Activated T-cell treated with anti-CD3 and anti-CD28 coated beads for 4 hours (primary cell): ENCODE results near the gene SLC23A1.
"Not testable (repeated sequence)": the region's sequence is repeated elsewhere in the genome, so short reads cannot be mapped to it uniquely, and the experiment has no call there.

Experiments
- DNase-seq: peaks from one replicate; pipeline ENCODE4 v3.0.0-alpha.2; 2020

The SLC23A1 gene

DNA sequence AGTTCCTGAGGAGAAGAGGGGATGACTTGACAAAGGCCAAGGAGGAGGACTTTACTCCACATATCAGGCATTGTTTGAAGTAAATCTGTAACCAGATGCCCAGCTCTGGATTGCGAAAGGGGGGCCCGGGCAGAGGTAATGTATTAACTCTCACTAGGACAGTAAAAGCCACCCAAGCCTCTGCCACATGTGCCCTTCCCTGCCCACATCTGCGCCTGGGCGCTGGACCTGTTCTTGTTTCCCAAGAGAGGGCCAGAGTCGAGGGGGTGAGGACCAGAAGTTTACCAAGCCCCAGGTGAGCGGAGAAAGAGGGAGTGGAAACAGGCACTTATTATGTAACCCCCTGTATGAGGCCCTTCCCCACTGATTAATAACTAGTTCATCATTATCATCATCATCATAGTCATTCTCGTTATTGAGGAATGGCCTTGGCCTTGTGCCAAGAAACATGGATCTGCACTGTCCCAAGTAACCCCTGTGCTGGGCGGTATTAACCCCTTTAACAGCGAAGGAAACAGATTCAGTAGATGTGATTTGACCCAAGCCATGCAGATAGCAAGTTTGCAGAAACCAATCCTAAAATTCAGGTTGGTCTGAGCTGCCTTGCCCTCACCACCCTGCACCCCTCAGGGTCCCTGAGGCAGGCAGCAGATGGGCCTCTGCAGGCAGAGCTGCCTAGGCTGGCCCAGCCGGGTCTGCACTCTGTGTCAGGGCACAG is at the start of gene SLC23A1:
Gene SLC23A1 (minus strand): TSS at position 23 of the 718 bp plus-strand sequence. CDS start 44 bp downstream, outside the sequence.
- DNase-seq, result no peak

DNA sequence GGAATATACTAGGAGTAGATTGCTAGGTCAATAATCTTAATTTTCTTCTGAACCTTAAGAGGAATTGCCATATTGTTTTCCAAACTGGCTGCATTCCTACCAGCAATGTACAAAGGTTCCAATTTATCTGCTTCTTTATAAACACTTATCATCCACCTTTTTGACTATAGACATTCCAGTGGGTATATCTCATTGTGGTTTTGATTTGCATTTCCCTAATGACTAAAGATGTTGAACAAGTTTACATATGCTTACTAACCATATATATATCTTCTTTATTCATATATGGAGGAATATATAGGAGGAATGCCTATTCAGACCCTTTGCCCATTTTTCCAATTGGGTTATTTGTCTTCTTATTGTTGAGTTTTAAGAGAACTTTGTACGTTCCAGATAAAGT is 48.6 kb upstream of the SLC23A1 start:
- no peak for DNase-seq

DNA sequence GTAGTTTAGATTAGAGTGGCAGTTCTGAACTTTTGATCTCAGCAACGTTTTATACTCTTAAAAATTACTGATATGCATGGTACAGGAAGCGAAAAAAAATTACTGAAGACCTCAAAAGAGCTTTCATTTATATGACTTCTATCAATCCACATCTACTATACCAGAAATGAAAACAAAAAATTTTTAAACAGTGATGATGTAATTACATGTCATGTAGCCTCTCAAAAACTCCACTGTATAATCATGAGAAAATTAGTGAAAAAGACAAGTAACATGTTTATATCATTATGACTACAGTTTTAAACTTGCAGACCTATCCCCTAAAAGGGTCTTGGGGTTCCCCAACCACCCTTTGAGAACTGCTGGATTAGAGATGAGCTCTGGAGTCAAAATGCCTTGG is 46.9 kb upstream of the SLC23A1 start:
- no peak for DNase-seq

DNA sequence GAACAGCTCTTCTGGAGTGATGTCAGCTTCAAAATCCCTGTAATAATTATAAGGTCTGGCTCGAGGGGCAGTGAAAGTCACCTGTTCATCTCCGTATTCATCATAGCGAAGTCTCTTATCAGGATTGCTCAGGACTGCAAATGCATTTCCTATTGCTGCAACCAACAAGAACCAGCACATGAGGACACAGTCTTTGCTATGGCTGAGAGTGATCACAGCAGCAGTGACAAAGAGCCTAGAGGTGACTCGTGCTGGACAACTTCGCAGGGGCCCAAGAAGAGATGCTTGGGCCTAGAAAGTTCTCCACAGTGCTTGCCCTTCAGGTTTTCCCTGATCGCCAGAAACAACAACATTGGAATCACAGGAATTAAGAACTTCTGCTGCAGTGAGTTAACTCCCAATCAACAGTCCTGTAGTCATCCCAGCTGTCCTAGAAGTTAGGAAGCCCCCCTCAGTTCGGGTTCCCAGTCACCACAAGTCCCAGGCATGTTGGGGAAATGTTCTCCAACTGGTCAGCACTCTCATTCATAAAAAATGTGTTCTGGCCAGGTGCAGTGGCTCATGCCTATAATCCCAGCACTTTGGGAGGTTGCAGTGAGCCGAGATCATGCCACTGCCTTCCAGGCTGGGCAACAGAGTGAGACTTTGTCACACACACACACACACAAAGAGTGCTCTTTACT is 43.2 kb upstream of the SLC23A1 start:
- no peak for DNase-seq

DNA sequence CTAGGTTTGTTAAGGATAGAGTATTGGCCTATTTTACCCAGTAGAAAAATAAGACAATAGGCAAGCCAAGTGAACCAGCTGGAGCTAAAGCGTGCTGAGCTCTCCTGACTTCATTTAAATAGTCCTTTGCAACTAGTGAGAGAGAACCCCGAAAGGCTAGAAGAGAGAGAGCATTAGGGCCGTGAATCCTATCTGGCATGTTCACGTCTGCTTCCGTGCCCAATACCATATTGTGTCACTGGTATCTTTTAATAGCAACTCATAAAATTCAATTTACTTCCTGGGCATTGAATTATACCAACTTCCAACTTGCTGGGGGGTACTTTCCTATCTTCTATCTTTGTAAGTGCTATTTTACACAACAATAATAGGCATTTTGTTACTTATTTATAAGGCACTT is 42.4 kb upstream of the SLC23A1 start:
- no peak for DNase-seq

DNA sequence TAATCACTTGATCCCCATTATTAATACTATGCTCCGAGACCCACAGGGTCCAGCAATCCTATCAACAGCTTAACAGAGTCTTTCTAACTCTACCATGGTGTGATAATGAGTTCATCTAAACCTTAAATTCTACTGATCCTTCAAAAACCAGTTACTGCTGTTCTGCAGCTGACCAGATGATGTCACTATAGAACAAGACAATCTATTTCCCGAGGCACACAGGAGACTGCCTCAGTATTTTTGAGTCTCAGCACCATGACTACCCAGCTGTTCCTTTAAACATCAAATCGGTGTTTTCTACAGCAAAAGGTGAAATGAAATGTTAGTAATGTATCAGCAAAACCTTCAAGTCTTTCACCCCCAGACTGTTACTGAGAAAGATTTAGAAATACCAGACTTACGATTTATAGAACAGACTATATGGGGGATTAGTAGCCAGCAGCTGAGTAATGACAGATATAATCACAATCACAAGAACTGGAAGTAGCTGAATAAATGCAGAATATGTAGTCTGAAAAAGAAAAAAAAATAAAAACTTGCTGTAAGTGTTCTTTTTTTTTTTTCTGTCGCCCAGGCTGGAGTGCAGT is 39.3 kb upstream of the SLC23A1 start:
- DNase-seq, result peak; percentile 52

DNA sequence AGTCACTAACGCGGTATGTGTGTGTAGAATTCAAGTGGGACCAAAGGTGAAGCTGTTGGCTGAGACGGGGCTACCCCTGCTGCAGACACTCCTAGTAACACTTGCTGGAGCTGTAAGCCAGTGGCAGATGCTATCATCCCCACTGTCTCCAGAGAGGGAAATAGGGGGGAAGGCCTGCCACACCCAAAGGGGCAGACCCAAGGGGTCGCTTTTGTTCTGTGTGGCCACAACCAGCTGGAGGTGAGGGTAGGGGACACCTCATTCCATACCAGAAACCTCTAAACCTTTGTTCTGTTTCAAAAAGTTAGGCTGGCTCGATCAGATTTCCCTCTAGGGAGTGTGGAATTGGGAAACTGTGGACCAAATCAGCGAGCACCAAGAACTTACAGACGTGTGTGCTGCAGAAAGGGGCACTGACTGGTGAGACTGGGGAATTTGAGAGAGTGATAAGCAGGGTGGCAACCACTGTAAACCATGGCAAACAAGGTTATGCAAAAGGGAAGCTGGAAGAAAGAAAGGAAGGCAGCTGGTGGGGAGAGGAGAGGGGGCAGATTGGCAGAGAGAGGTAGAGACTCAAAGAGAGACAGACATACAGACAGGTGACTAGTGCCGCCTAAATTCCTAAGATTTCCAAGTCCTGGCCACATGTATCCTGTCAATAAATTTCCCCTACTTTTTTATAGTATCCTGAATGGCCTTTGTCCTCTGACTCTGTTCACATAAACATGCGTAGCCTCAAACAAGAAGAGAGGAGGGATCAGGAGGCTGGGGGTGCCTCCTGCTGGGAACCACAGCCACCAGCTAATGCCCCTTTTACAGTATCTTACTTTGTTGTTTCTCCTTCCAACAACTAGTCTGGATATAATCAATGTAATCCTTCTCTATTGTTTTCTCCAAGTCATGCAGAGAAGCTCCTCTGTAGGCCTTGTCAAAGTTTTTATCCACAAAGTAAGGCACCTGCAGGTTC is 36.4 kb upstream of the SLC23A1 start:
- DNase-seq, result no peak

DNA sequence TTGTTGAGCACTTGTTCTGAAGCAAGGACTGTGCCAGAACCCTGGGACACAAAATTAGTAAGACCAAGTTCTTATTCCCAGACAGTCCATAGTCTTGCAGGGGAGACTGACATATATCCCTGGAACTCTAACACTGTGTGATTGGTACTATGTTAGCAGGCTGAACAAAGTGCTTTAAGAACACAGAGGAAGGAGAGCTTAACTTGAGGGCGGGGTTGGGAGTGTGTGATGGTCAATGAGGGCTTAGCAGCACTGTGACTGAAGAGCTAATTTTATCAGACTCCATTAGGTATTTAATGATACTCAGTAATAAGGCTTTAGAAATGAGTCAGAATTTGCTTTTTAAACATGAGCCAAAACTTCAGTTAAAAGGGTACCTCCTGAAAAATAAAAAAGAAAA is 35.7 kb upstream of the SLC23A1 start:
- DNase-seq, result no peak

DNA sequence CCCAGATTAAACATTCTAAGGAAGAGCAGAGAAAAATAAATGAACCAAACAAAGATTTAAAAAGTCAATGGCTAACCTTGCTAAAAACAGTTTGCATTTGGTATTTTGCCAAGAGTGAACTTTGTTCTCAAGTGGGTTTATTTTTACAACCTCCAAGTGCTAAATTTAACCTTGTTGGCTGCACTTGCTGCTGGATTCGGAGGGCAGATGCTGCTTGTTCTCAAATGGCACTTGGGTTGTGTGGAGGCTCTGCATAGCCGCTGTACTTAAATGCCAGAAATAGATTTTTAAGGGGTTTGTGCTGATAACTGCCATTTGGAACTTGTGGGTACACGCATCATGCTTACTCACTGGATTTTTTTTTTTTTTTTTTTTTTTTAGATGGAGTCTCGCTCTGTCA is 34.1 kb upstream of the SLC23A1 start:
- no peak for DNase-seq

DNA sequence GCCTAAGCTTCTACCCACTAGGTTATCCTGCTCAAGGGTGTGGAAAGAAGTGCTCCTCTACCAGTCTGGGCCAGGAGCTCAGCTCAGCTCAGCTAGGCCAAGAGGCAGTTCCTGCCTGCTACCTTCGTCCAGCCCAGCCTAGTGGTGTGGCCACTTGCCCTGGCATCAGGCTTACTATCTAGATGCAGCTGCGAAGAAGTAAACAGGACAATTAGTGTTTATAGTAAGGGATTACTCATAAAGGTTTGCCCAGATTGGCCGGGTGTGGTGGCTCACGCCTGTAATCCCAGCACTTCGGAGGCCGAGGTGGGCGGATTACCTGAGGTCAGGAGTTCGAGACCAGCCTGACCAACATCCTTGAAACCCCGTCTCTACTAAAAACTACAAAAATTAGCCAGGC is 33.6 kb upstream of the SLC23A1 start:
- DNase-seq, result no peak

DNA sequence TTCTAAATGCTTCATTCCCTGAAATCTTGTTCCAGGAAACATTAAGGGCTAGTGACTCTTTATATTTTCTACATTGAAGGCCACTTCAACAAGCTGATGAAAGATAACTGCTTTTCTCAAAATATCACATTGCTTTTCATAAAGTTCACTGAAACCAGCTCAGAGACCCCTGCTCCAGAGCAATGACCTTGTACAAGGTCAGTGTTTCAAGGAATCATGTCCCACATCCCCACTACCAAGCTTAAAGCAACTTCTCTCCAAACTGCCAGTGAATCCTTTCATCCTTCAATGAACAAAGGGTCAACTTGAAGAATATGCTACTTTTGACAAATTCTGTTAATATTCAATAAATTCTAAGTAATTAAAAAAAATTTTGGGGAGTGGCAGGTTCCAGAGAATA is 32.8 kb upstream of the SLC23A1 start:
- no peak for DNase-seq

DNA sequence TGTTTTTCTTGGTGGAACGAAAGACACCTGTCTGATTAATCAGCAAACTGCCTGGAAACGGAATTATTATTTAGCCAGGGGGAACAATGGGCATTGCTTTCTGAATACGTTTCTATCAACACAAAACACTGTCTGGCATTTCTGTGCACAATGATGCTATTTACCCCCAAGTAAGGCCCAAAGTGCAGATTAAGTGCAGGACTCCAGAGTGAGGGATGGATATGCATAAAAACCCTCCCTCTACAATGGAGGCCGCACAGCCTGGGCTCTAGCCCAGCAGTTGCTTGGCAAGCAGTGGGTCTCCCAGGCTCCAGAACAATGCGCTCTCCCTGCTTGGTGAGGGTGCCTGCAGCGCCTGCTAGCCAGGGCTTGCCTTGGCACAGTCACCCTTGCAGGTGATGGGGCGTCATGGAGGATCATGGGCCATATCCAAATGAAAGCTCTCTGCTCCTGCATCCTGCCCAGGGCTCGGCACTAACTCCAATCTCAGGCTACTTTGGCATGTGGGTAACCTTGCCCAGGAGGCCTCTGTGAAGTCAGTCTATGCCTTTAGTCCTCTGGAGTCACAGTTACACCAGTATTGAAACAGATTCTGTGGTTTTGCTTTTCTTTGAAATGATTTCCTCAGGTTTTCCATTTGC is 32.2 kb upstream of the SLC23A1 start:
- no peak for DNase-seq

DNA sequence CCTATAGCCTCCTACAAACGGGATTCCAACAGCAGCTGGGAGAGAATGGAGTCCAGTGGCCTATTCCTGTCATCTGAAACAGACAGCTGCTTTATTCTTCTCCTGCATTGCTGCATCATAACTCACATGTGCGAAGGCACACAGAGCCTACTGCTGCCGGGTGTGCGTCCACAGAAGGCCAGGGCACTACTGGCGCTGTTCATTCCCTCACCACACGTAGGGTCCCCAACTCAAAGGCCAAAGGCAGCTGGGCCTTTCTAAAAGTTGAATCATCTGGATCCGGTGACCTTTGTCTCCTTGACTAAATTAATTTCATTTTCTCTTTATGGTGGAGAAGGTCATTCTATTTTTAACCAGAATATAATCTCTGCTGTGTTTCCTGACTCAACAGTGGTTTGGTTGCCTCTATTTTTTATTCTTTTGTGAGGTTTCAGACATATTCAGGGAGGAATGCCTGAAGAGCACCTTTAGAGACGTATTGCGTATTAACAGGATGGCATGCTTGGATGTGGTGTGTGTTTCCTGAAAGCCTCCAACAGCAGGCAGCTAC is 31.6 kb upstream of the SLC23A1 start:
- DNase-seq, result no peak

DNA sequence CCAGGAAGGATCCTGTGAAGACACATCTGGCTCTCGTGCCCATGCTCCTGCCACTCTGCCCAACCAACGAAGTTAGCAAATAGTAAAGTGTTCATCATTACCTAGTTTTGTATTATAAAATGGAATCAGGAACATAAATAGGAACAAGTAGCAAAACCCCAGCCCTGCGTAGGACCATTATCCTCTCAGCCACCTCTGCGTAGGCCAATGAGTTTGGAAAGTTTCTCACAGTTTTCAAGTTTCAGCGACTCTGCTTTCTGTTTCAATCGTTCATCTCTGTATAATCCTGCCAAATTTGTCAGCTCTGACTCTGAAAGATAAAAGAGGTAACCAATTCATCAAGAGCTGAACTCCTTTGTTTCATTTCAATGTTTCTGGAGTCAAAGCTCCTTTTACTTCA is 30.9 kb upstream of the SLC23A1 start:
- no peak for DNase-seq

DNA sequence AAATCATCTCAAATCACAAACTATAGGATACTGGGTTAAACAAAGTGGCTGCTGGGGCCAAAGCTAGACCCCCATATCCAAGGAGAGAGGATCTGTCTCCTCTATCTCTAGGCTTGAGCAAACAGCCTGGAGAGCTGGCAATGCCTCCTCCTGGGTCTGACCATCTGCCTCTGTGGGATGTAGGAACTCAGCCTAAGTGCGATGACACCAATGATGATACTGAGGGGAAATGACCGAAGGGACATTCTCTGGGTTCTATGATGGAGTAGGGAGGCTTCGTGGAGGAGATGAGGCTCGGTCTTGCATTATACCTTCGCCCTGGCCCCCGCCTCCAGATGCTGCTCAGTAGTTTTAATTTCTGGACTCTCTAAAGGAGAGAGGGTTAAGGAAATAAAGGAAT is 30.1 kb upstream of the SLC23A1 start:
- no peak for DNase-seq

DNA sequence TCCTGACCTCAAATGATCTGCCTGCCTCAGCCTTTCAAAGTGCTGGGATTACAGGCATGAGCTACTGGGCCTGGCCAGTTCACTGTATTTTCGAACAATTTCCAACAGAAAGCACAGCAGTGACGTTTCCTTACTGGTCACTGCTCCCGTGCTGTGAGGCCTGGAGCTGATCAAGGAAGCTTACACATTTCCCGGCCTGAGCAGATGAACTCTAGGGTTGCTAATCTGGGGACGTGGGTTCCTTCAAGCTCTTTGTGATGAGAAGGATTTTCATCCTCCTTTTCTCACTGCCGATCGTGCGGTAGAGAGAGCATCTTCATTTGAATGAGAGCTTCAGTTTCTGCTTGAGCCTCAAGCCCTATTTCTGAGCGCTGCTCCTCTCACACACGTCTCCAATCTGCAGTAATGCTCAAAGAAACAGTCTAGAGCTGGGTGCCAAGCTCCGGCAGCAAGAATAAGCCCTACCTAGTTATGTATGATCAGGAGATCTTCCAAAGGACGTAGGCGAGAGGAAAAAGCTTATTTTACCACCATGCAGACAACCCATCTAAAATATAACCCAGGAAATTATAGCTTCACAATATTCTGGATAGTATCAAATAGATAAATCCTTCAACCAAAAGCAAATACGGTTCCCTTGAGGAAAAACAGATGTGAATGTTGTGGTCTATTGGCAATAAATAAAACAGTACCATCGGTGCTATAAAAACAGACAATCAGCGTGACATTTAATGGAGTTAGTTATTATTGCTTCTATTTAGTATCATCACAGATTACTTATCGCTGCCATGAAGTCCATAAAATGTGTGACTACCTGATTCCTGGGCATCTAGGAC is 28.1 kb upstream of the SLC23A1 start:
- DNase-seq, result no peak

DNA sequence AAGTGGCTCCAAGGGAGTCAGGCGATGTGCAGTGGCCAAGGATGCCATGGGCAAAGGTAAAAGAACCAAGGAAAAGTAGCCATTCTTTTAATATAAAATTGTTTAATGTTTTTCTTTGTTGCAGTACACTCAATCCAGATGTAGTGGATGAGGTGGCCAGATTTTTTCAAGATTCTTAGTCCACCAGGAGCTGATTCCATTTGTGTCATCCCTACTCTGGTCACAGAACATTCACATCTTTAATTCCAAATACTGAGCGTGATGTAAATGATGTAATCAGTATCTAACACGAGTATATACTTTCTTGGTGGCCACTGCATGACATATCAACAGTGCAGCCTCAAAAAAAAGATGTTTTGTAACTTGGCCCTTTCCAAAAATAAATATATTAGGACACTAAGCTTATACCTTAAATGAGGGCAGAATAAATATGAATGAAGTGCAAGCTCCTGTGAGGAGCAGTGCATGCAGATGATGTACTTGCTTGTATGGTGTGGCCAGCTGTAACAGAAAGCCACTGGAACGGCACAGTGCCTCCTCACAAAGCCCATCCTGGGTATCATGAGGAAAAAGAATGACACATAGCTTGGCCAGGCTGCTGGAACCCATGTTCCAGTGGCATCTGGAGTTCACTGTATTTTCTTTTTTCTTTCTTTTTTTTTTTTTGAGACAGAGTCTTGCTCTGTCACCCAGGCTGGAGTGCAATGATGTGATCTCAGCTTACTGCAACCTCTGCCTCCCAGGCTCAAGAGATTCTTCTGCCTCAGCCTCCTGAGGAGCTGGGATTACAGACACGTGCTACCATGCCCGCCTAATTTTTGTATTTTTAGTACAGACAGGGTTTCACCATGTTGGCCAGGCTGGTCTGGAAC is 27.3 kb upstream of the SLC23A1 start:
- no peak for DNase-seq

DNA sequence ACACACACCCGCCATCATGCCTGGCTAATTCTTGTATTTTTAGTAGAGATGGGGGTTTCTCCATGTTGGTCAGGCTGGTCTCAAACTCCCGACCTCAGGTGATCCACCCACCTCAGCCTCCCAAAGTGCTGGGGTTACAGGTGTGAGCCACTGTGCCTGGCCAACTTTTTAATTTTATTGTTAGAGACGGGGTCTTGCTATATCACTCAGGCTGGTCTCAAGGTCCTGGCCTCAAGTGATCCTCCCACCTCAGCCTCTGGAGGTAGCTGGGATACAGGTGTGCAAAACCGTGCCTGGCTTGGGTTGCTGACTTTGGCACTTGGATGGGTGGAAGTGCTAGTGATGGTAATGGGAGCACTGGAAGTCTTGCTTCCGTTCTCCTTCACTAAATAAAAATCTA is 26.0 kb upstream of the SLC23A1 start:
- not testable (repeated sequence) for DNase-seq

DNA sequence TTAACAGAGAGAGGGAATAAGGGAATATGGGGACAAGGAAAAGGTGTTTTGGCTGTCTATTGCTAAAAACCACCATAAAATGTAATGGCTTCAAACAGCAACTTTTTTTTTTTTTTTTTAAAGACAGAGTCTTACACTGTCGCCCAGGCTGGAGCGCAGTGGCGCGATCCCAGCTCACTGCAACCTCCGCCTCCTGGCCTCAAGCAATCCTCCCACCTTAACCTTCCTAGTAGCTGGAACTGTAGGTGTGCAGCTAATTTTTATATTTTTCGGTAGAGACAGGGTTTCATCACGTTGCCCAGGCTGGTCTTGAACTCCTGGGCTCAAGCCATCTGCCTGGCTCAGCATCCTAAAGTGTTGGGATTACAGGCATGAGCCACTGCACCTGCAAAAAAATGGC is 25.1 kb upstream of the SLC23A1 start:
- DNase-seq, result no peak

DNA sequence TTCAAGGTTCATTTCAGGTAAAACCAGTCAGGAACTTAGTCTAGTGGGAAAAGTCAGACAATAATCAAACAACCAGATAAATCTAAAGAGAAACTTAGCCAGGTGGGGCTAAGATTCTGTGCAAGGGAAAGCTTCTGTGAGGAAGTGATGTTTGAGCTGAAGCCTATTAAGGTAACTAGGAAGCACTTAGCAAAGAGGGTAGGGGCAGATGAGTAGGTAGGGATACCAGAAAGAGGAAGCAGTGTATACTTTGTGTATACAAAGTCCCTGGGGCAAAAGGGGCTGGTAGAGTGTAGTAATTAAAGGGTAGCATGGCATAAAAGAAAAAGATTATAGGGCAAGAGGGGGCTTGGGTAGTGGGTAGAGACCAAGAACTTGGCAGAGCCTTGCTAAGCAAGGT is 24.4 kb upstream of the SLC23A1 start:
- no peak for DNase-seq
